GM18868 (cell line): Measurements from ENCODE around the gene EXOC3L2.
"Not testable (repeated sequence)": the region's sequence is repeated elsewhere in the genome, so short reads cannot be mapped to it uniquely, and the experiment has no call there.

Experiments used
- ATAC-seq: cut with Tn5 transposase; IDR thresholded peaks from one replicate; pipeline ENCODE4 v1.9.1; 2021; ENCODE audit warnings: mild to moderate bottlenecking, moderate library complexity; ENCODE audit not compliant: unreplicated experiment

EXOC3L2 gene

DNA sequence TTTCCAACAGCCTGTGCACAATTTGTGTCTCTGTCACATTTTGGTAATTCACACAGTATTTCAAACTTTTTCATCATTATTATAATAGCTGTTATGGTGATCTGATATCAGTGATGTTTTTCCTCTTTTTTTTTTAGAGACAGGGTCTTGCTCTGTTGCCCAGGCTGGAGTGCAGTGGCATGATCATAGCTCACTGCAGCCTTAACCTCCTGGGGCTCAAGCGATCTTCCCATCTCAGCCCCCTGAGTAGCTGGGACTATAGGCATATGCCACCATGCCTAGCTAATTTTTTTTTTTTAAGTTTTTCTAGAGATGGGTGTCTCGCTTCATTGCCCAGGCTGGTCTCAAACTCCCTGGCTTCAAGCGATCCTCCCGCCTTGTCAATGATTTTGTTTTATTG is 11.6 kb upstream of the EXOC3L2 start:
- no peak for ATAC-seq

- no peak for ATAC-seq
Observed at GRCh38 chr19:45255611-45256157, 10.5 kb upstream of the EXOC3L2 start.

DNA sequence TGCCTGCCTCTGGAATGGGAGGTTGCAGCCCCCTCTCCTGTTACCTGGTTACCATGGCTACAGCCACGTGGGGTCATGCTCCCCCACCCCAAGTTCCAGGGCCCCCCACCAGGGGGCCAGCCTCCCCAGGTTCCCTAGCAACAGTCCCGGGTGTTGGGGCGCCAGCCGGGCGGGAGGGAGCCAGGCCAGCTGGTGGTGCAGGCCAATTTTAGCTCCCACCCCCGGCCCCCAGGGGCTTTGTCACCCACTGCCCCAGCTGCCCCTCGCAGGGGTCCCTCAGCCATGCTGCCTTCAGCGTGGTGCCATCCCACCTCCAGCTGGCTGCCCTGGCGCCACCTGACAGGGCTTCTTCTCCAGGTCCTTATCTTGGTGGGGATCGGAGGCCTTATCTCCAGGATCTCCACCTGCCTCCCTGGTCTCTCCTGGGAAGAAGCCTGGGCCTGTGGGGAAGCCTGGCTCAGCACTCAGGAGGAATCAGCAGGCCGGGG is 8.9 kb upstream of the EXOC3L2 start:
- no peak for ATAC-seq

DNA sequence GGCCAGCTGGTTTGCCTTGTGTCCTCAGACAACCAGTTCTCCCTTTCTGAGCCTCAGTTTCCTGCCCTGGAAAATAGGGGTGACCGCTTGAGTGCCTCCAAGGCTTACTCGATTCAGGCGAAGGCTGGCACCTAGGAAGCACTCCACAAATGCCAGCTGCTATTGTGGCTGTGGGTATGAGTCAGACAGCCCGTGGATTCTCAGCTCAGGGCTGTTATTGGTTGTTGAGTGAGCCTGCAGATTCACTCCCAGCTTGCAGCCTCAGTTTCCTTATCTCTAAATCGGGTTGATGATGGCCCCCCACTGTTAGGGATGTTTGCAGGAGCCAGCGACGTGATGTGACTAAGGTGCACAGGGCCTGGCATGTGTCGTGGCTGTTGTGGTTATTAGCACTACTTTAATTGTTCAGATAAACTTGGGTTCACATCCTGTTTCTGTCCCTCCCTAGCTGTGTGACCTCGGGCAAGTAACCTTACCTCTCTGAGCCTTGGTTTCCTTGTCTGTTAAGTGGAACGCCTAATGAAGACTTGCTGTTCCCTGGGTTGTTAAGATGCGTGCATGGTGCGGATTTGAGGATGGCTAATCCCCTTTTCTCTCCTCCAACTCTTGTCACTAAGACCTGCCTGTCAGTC is 8.3 kb upstream of the EXOC3L2 start:
- ATAC-seq: no peak

DNA sequence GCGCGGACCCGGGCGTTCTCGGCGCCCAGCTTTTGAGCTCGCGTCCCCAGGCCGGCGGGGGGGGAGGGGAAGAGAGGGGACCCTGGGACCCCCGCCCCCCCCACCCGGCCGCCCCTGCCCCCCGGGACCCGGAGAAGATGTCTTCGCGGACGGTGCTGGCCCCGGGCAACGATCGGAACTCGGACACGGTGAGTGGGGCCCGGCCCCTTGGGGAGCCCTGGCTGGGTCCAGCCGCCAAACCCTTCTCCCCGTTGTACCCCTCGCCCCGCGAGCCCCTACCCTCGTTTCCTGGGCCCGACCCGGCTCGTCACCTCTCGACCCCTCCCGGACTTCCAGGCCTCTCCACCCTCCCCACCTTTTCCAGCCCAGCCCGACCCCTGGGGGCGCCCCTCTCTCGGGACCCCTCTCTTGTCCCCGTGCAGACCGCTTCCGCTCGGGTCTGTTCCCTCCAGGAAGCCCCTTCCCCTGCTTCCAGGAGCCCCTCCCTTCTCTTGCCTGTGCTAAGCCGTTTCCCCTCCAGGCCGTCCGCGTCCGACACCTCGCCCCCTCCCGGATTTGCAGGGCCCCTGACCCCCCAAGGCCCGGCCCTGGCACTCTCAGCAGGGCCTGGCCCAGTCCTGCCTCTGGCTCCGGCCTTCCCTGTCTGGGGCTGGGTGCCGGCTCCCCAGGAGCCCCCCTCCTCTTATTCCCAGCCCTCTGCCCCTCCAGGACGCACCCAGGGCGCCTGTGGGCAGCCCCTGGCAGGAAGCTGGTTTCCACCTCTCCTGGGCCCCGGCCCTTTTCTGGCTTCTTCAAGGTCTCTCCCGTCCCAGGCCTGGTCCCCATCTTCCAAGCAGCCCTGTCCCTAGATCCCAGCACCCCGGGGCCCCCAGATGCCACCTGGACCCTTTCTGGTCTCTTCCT is 6.5 kb upstream of the EXOC3L2 start:
- no peak for ATAC-seq

GRCh38 chr19:45250832-45251451 is 5.7 kb upstream of the EXOC3L2 start, which contains the start of gene MARK4:
MARK4 (plus strand) TSS chr19:45251271; CDS start chr19:45251589, 318 bp downstream.
- ATAC-seq: no peak

DNA sequence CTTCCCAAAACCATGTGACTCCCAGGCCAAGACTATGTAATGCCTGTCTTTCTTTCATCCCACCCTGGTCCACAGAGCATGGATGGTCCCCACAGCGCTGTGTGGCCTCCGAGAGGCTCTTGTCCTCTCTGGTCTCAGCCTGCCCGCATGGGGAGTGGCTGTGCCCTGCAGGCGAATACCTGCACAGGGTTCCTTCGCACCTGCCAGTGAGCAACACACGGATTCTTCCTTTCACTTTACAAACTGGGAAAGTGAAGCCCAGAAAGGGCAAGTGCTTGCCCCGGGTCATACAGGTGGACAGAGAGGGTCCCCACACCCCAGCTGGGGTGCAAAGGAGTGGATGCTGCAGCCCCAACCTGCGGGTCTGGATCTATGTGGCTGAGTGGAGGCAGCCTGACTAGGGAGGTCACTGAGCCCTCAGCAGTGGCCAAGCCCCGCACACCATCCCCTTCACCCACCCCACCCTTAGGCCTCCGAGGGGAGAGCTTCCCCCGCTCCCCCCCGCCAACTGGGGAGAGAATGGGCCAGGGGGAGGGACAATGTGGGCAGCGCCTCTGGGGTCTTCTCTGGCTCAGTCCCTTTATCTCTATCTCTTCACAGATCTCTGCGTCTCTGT is 5.1 kb upstream of the EXOC3L2 start:
- no peak for ATAC-seq

GRCh38 chr19:45249261-45250033 is 4.2 kb upstream of the EXOC3L2 start:
- no peak for ATAC-seq

GRCh38 chr19:45247136-45247535 is 1.9 kb upstream of the EXOC3L2 start:
- ATAC-seq: no peak

DNA sequence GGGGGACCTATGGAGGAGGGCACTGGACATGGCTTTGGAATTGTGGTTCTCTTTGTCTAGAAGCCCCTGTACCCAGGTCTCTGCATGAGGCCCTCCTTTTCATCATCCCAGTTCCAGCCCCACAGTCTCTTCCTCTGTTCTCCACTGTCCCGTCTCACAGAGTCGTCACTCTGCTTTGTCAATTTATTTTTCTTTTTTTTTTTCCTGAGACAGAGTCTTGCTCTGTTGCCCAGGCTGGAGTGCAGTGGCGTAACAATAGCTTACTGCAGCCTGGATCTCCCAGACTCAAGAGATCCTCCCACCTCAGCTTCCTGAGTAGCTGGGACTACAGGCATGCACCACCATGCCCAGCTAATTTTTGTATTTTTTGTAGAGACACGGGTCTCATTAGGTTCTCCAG is 619 bp upstream of the EXOC3L2 start:
- ATAC-seq: no peak

DNA sequence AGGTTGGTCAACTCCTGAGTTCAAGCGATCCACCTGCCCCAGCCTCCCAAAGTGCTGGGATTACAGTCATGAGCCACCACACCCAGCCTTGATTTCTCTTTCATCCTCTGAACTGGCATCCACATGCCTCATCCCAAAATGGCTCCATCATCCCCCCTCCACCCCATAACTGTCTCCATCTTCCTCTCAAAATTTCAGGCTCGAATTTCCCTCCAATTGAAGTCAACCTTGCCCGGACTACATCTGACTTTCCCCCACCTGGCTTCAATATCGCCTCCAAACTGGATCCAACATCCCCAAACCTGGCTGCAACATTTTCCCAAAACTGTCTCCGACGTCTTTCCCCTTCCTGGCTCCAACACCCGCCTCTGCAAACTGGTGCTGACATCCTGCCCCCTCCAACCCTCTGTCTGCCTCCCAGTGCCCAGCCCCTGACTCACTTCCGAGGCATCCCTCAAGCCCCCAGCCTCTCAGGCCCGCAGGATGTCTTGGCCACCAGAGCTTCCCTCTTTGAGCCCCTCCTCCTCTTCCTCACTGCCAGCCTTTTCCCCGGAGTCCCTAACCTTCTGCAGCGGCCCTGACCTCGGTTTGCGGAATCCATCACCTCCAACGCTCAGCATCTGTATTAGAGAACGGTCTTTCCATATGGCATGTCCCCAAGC is 943 bp downstream of the EXOC3L2 start:
- no peak for ATAC-seq

DNA sequence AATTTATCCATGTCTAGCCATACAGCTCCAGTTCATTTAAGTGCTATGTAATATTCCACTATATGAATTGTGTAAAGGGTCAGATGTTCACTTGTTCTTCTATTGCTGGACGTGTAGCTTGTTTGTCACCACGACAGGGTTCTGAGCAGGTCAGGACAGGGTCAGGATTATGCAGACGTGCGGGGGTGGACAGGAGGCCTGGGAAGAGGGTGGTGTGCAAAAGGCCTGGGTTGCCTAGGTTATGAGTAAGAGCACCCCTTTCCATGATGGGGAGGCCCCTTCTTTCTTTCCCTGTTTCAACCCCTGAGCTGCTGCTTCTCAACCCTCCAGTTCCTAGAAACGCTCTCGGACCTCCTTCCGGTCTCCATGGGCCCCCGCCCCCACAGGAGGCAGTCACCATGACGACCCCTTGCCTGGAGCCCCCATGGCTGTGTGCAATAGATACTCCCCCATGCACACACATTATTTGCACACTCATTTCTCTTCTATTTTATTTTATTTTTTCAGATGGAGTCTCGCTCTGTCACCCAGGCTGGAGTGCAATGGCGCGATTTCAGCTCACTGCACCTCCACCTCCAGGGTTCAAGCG is 2.0 kb downstream of the EXOC3L2 start:
- no peak for ATAC-seq

GRCh38 chr19:45238556-45238955 is 6.7 kb downstream of the EXOC3L2 start:
- ATAC-seq: no peak

- no peak for ATAC-seq
Observed at GRCh38 chr19:45235485-45235884, 9.7 kb downstream of the EXOC3L2 start.

DNA sequence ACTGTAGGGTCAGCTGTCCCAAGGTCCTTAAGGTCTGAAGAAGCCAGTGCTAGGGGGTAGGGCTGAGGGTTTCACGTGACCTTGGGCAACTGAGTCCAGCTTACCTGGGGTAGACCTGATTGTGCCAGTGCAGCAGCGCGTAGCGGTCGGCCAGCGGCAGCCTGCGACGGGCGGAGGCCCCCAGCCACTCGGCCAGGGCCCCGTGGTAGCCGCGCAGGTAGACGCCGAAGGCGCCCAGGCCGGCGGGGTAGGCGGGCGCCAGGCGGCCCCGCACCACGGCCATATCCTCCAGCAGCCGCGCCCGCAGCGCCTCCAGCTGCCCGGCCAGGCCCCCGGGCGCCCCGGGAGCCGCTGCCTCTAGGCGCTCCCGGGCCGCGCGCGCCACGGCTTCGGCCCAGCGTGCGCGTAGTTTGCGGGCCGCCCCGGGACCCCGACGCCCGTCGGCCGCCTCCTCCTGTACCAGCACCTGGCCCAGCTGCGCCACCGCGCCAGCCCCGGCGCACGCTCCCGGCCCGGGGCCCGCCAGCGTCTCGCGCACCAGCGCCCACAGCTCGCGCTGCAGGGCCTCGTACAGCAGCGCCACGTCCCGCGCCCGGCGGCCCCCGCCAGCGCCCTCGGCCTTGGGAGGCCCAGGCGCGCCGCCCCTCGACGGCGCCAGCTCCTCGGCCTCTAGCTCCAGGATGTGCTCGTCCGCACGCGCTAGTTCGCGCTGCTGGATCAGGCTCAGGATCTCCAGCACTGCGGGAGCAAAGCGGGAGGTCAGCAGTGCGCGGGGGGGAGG is 10.9 kb downstream of the EXOC3L2 start:
- no peak for ATAC-seq

- no peak for ATAC-seq
Observed at GRCh38 chr19:45231891-45232290, 13.3 kb downstream of the EXOC3L2 start.

DNA sequence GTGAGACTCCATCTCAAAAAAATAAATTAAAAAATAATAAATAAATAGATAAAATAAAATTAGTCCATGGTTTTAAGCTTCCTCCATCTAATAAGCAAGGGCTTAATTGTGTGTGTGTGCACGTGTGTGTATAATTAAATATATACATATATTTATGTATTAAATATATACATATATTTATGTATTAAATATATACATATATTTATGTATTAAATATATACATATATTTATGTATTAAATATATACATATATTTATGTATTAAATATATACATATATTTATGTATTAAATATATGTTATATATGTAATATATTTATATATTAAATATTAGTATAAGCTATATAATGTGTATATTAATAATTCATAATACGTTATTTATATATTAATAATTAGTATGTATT is 16.2 kb downstream of the EXOC3L2 start:
- not testable (repeated sequence) for ATAC-seq

DNA sequence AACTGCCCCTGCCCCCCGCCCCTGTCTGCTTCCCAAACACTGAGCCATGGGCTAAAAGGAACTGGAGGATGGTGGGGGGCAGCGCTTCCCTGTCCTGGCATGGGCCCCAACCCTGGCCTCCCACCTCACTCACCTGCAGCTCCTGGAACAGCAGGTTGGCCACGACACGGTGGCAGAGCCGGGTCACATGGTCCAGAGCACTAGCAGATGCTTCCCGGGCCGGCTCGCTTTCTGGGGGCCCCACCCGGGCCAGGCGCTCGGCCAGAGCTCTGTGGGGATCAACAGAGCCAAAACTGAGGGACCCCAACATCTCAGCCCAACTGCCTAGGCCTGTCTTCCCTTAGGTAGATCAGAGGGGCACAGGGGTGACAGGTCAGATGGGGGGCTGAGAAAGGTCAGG is 20.6 kb downstream of the EXOC3L2 start:
- ATAC-seq: no peak
